M059J (cell line): Measurements from ENCODE around the gene SPATS2. TPM values are rescaled to one million over a fixed set of nuclear protein-coding genes. Genes with fewer than 3 reads are reported as not detected.

Experiments used
- DNase-seq: peaks from one replicate; pipeline ENCODE4 v3.0.0-alpha.2; 2012; ENCODE audit warnings: low read depth
- total RNA-seq: library from RNA; depleted of rRNA; stranded (reverse); fragments of >200 nt; shearing (Covaris generic); gene quantifications from 2 replicates; pipeline ENCODE4 v1.2.3, GENCODE V29; 2014

Gene SPATS2
- total RNA-seq, 1 experiment from 2014 or later: 29.9 TPM

DNA sequence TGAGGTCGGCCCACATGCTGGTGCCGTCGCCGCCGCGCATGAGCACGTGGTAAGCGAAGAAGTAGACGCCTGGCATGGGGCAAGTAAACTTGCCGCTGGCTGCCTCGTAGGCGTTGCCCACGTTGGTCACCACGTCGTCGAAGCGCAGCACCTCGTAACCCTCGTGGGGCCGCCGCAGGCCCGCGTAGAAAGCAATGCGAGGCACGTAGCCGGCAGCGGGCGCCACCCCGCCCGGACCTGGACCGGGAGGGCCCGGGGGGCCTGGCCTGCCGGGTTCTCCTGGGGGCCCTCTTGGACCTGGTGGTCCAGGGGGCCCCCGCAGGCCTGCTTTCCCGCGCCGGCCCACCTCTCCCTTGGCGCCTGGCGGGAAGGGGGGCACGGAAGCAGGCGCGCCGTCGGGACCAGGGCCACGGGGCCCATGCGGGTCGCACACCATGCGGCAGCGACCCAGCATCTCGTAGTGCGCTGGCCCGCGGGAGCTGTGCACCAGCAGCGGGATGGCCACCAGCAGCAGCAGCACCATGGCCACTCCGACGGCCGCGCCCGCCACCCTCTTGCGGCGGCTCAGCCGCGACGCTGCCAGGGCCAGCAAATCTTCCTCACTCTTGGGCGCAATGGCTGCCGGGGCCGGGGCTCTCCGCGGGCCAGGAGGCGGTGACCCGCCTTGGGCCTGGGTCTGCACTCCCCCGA, 31.2 kb upstream of the SPATS2 start:
- no peak for DNase-seq

DNA sequence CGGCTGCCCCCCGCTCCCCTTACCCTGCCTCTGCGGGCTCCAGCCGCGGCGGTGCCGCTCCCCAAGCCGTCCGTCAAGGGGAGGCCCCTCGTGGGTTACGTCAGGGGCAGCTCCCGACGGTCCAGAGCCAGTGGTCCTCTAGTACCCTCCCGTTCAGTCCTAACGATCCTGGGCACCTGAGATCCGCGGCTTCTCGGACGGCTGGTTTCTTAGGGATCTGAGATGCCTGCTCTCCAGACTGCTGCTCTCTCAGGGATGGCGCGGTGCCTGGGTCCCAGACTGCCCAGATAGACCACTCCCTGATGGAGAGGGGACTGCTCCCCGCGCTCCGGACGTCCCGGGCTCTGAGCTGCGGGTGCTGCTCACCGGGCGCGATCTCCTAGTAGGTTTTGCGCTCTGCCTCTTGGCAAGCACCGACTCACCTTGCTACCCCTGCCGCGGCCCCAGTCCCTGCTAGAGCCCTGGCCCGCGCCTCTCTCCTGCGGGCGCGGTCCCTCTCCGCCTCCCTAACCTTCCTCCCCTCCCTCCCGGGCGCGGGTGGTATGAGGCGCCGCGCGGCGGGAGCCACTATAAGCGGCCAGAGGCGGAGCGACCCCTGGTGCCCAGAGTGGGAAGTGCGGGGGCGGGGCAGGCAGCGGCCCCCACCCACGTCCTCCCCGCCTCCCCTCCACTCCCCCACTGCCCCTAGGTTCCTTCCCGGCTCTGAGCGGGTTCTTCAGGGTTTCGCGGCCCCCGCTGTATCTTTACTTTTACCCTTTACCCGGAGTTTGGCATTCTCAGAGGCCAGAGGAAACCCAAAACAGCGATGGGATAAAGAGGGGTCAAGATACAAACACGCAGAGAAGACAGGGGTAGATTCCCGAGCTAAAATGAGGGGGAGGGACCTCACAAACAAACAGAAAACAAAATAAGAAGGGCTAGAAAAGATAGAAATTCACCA, 30.3 kb upstream of the SPATS2 start, which contains the start of gene C1QL4:
TSS of gene C1QL4 (minus strand) at position 544 of the 940 bp plus-strand sequence. CDS start 711 bp downstream, outside the sequence.
- DNase-seq: peak; percentile 62

DNA sequence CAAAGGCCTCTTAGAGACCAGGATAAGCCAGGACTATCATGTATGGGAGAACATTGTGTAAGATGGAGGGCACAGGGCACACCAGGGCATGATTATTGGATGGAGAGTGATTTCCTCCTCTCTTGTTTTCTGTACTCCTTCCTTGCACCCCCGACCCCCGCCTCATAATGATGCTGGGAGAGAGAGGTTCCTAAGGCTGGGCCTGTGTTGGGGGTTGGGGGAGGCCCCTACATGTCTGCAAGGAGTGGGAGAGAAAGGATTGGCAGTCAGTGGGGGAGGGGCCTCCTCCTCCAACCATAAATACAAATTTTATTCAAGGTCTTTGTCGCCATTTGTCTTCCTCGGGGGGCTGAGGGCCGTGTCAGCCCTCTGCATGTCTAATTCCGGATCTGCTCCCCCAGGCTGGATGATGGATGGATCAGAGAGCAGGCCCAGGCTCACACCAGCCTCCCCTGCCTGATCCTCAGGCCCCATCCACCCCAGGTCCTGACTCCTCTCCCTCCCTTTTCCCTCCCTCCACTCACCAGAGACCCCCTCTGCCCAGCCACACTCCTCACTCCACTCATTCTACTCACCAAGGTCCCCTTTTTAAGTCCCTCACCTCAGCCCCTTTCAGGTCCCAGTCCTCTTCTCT, 28.3 kb upstream of the SPATS2 start:
- no peak for DNase-seq

DNA sequence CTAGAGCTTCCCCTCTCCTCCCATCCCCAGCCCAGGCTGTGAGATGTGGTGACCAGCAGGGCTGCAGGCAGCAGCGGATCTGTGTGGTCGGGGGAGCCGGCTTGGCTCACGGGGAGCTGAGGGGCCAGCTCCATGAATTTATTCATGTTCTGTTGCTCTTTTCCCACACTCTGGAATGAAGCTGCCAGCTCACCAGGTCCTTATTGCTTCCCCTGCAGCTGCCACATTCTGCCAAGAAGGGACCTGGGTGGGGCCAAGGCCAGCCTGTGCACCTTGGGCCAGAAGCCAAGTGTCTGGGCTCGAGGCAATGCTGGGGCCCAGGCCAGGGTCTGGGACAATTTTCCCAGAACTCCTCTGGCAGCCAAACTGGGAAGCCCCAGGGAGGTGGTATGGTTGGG, 27.8 kb upstream of the SPATS2 start:
- no peak for DNase-seq

DNA sequence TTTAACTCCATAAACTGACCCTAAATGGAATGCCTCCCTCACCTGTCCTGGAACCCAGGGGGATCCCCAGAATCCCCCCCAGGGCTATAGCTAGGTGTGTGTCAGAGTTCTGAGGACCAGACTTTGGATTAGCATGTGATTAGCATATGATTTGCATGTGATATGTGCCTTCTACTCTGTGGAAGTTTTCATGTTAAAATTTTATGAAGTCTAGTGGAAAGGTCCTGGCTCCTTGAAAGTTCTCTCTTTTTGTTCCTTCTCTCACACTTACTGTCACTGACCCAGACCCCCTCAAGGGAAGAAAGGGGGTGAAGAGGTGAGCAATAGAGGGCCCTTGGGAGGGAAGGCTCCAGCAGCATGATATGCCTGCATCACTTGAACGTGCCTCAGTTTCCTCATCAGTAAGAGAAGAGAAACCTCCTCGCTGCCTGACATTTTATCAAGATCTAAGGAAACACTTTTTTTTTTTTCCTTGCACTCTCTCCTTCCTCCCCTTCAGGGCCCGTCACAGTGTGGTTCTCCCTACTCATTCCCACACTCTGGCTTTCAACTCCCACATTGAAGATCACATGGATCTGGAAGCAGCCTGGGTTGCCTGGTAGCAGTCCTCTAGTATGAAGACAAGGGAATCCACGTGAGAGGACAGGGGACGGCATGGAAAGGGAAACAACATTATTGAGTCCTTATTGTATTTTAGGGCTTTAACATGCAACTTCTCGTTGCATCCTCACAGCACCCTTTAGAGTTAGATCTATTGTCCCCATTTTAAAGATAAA, 27.0 kb upstream of the SPATS2 start:
- DNase-seq: no peak

DNA sequence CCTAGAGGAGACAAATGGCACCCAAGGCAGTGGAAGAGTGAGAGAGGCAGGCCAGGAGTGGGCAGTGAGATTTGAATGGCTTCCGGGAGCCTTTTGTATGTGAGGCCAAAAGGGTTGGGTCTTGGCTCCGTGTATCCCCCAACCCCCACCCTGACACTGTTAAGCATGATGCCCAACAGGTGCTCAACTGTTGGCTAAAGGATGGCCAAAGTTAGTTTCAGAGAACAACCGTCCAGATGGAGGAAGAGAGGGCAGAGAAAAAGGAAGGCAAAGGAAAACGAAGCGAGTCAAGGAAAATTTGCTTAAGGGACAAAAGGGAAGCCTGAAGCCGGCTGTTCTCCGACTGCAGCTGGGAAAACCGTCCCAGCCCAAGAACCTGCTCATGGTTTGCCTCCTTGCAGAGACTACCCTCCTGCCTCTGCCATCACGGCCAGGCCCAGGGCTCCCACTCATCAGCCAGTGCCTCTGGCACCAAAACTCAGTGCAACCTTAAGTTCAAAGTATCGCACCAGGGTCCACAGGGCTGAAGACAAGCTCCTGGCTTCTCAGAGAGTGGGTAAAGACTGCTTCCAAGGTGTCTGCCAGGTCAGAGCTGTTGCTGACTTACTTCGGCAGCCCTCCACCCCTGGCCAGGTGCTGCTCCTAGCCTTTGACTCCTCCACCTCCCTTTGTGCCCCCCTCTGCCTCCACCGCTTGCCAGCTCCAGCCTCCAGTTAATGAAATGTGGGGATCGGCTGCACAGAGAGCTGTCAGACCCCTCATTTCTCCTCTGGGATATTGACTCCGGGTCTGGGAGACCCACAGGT, 26.1 kb upstream of the SPATS2 start:
- no peak for DNase-seq

DNA sequence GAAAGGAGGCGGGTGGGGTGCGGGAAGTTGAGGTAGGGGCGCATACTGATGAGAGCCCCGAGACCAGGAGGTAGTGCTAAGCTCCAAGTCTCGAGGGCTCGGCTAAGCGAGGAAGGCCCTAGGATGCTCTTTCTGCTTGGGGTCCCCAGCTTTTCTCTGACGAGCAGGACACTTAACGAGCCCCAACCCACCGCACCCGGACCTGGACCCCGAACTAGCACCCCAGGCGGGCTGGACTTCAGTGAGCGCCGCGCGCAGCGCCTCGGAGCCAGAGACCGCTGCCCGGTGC, 25.5 kb upstream of the SPATS2 start:
- DNase-seq: no peak

DNA sequence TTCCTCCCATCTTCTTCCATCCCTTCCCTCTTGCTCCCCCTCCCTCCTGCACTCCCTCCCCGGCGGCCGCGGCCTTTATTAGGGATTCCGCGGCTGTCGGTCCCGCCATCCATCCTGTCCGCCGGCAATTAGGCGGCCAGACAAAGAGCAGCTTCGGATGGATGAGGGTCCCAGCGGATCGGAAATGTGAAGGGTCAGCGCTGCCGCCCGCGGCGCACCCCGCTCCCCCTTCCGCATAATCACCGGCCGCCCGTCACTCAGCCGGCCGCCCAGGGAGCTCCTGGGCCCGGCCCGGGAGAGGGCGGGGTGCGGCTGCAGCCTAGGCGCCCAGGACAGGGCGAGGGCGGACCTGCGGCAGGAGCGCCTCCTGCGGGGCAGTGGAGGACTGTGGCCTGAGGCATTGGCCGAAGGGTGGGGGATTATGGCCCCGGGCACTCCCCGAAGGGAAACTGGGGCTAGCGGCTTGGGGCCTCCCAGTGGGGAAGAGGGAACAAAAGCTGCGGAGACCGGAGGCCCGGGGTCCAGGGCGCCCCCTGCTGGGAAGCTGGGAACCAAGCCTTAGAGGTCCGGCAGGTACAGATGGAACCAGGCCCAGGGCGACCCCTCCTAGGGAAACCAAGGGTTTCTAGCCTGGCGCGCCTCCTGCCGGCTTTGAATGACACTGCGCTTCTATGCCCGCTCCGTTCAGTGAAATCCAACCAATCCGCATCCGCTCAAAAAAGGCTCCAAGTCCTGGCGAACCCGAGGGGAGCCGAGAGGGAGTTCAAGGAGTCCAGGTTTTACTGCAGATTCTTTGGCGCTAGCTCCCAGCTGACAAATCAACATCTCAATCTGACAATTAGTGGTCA, 25.0 kb upstream of the SPATS2 start:
- DNase-seq: peak; percentile 82

DNA sequence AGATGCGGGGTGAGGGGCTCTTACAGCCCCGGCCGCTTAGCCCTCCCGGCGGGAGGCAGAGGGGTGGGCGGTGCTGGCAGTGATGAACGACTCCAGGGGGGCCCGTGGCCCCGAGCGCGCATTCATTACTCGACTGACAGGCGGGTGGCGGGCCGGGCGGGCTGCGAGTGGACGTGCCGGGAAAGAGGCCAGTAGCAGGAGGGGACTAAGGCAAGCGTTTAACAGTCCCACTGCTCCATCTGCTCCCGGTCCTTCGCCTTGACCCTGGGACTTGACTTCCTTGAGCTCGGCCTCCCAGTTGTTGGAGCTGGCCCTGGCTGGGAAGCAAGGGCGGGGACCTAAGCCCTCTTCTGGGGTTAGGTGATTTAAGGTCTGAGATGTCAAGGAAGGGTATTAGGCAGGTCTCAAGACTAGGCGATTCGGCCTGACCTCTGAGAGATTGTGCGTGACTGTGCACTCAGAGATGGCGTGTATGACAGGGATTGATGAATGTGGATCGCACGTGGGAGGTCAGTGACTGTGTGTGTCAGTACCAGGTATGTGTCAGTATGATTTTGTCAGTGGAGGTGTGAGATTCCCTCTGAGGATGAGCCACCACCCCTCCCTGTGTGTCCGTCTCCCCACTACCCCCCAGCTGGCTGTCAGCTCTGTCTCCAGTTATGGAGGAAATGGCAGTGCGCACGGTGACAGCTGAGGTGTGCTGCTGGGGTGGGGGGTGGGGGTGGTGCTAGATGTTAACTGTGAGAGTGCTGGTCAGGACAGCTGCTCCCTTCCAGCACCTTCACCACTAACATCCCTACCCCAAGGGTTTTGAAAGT, 24.1 kb upstream of the SPATS2 start:
- DNase-seq: no peak

DNA sequence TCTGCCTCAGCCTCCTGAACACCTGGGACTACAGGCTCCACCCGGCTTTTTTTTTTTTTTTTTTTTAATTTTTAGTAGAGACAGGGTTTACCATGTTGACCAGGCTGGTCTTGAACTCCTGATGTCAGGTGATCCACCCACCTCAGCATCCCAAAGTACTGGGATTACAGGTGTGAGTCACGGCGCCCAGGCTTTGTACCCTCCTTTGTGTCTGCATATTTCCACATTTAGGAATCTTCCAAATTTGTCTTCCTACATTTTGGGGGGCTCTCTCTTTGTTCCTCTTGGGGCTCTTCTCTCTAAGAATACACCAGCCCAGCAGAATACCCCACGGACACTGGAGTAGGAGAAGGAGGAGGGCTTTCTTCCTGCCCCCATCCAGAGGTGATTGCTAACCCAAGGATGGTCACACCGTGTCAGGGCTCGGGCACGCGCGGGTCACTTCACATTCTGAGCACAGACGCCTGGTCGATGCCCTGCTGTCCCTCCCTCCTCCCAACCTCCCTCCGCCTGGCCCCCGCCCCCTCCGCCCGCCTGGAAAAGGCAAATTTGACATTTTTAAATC, 22.7 kb upstream of the SPATS2 start:
- no peak for DNase-seq

DNA sequence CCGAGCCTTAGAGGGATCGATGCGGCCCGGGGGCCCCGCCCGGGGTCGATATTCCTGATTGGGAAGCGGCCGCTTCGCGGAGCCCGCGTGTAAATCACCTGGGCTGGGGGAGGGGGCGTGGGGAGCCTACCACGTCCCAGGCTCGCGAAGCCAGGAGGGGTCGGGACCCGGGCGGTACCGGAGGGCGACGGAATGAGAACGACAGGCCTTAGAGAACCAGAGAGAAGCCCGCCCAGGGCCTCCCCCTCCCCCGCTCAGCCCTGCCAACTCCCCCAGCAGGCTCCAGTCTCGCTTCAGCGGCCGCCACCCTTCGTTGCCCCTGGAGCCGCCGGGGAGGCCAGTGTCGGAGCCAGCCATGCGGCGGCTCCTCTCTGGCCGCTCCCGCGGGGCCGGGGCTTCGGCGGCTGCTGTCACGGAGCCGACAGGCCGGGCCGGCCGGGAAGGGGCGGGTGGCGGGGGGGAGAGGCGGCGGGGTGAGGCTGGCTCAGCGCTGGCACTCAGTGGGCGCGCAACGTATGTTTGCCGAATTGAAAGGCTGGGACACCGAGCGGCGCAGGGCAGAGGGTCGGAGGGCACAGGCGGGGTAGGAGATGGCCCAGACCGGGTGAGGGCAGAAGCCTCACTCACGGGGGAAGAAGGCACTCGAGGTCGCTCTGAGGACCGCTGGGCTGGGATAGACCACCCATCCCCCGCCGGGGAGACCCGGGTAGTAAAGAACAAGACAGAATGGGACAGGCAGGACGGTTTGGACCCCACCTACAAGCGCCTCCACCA, 22.0 kb upstream of the SPATS2 start:
- DNase-seq: no peak

DNA sequence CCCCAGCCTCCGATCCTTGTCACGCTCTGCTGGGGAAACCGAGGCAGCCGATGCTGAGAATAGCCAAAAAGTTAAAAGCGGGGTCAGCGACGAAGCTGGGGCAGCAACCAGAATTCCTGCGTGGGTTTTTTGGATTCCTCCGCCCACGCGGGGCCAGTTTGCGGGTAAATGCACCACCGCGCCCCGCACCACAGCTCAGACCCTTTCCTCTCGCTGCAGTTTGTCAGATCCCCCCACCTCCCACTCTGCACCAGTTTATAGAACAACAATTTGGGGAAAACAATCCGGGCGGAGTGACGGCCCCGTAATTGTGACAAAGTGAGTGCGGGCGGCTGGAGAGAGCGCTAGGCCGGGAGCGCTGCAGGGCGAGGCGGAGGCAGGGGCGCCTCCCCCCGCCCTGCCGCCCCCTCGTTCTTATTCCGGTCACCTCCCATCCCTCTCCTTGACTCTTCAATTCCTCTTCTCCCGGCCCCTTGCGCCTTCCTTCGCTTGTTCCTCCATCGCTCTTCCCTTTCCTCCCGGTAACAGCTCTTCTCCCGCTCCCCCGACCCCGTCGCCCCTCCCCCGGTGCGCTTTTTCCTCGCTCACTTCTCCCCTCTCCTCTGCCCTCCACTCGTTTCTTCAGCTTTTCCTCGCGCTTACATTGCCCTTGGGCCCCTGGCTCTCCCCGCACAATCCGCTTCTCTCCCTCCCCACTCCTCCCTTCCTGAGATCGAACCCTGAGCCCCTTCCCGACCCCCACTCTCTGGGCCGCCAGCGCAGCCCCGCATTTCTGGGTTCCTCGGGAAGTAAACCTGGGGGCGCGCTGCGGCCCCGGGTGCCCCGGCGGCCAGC, 21.2 kb upstream of the SPATS2 start:
- DNase-seq: no peak

DNA sequence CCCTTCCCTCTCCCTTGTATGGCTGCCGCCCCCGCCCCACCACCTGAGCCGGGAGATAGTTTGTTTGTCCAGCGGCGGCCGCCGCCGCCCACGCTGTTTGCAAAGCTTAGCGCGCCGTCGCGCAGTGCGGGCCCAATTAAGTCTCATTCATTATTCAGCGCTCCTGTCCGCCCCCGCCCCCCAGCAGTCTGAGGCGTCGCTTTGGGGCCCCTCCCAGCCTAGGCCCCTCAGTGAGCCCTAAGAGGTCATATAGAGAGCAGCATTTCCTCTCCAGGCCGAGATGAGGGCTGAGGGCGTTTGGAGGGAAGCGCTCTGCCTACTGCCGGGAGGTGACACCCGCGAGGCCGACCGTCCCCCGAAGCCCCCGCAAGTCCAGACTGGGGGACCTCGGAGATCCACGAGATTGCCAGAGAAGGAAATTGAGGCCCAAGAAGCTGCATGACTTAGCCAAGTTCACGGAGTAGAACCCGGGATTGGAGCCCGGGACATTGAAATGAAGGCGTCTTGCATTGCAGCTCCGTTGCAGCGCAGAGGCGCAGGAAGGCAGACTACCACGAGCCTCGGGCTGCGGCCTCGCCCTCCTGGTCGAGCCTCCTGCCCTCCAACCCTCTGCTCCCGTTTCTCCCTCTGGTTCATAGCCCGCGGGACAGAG, 20.5 kb upstream of the SPATS2 start, which contains the start of gene DNAJC22:
TSS of gene DNAJC22 (plus strand) at position 230 of the 652 bp plus-strand sequence. CDS start 1,985 bp downstream, outside the sequence.
- DNase-seq: no peak

DNA sequence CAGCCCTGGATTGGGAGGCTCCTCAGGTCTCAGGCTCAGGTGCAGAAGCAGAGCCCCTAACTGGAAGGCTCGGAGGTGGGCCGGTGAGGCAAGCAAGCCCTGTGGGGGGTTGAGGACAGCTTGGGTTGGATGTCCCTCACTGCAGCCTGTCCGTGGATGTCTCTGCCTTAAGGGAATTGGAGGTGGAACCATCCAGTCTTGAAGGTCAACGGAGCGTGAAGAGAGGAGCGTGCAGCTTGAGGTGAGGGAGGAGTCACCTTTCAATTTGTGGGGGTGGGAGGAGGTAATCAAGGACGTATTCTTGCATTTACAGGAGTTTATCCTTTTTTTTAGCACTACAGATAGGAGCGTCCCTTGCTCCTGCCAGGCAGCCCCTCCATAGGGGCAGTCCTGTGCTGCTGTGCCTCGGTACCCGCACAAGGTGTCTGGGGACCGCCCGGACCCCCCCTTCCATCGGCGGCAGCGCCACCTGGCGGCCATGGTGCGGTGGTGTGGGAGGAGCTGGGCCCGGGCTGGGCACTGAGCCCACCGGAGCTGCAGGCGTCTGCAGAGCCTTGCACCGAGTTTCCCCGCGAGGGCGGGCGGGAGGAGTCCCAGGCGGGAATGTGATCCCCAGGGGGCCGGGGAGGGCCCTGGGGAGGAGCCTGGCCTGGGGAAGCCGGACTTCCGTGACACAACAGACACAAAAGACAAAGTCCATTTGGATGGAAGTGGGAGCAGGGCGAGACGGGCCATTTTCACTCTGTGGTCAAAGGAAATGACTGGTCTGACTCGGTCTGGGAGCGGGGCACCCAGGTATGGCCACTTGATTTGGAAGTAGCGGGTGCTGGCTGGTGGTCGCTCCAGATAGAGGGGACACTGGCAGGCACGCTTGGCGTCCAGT, 19.7 kb upstream of the SPATS2 start:
- peak; percentile 93 for DNase-seq

DNA sequence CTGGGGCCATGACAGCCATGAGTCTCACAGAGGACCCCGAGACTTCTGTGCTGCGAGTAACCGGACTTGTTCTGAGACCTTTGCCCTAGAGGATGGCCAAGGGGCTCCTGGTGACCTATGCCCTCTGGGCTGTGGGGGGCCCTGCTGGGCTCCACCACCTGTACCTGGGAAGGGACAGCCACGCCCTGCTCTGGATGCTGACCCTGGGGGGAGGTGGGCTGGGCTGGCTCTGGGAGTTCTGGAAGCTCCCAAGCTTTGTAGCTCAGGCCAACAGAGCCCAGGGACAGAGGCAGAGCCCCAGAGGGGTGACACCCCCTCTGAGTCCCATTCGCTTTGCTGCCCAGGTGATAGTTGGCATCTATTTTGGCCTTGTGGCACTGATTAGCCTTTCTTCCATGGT, 18.5 kb upstream of the SPATS2 start:
- no peak for DNase-seq
